Measurements from ENCODE around the gene TMEM109.
A peak's percentile ranks its signal among the peaks of the same experiment; 100 is the strongest.

Gene TMEM109

GRCh38 chr11:60923326-60923725 lies 9.4 kb downstream of the TMEM109 start:
- TF ChIP-seq REST (IDR thresholded peaks at IDR 0.05; ENCODE audit: low read depth), result no peak
- TF ChIP-seq NFIC (IDR thresholded peaks at IDR 0.05), result no peak
- TF ChIP-seq TAF1 (IDR thresholded peaks at IDR 0.05; ENCODE audit: low read depth), result no peak
- no peak for TF ChIP-seq ZBTB7A (IDR thresholded peaks at IDR 0.05; ENCODE audit: low read depth)
- TF ChIP-seq TCF12 (IDR thresholded peaks at IDR 0.05; ENCODE audit: low read depth), result no peak
- TF ChIP-seq, protein P1, sequence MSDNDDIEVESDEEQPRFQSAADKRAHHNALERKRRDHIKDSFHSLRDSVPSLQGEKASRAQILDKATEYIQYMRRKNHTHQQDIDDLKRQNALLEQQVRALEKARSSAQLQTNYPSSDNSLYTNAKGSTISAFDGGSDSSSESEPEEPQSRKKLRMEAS (IDR thresholded peaks at IDR 0.05), result no peak
- no peak for TF ChIP-seq YY1 (IDR thresholded peaks at IDR 0.05; ENCODE audit: low read depth)
- no peak for TF ChIP-seq EP300 (IDR thresholded peaks at IDR 0.05; ENCODE audit: borderline replicate concordance)
- TF ChIP-seq, protein P2, sequence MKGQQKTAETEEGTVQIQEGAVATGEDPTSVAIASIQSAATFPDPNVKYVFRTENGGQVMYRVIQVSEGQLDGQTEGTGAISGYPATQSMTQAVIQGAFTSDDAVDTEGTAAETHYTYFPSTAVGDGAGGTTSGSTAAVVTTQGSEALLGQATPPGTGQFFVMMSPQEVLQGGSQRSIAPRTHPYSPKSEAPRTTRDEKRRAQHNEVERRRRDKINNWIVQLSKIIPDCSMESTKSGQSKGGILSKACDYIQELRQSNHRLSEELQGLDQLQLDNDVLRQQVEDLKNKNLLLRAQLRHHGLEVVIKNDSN (IDR thresholded peaks at IDR 0.05), result no peak
- TF ChIP-seq CREB1 (IDR thresholded peaks at IDR 0.05; ENCODE audit: low read depth), result no peak
- no peak for TF ChIP-seq RAD21 (IDR thresholded peaks at IDR 0.05; ENCODE audit: low read depth)

- TF ChIP-seq REST (IDR thresholded peaks at IDR 0.05; ENCODE audit: low read depth) (no peak), EP300 (IDR thresholded peaks at IDR 0.05; ENCODE audit: borderline replicate concordance) (no peak), TEAD4 (IDR thresholded peaks at IDR 0.05) (no peak; the same call in 1 of the 2 replicates), CEBPB (IDR thresholded peaks at IDR 0.05) (no peak), TCF12 (IDR thresholded peaks at IDR 0.05; ENCODE audit: low read depth) (no peak), EGR1 (IDR thresholded peaks at IDR 0.05) (no peak), CREB1 (IDR thresholded peaks at IDR 0.05; ENCODE audit: low read depth) (no peak), ZBTB7A (IDR thresholded peaks at IDR 0.05; ENCODE audit: low read depth) (no peak), RAD21 (IDR thresholded peaks at IDR 0.05; ENCODE audit: low read depth) (no peak), YY1 (IDR thresholded peaks at IDR 0.05; ENCODE audit: low read depth) (no peak), FOXM1 (IDR thresholded peaks at IDR 0.05; ENCODE audit: borderline replicate concordance, low read depth) (no peak), NFIC (IDR thresholded peaks at IDR 0.05) (no peak), TAF1 (IDR thresholded peaks at IDR 0.05; ENCODE audit: low read depth) (no peak)
- TF ChIP-seq, protein P2 (IDR thresholded peaks at IDR 0.05), result no peak
- TF ChIP-seq, protein P1 (IDR thresholded peaks at IDR 0.05), result no peak
Measured at GRCh38 chr11:60923800-60924109, 9.8 kb downstream of the TMEM109 start.

DNA sequence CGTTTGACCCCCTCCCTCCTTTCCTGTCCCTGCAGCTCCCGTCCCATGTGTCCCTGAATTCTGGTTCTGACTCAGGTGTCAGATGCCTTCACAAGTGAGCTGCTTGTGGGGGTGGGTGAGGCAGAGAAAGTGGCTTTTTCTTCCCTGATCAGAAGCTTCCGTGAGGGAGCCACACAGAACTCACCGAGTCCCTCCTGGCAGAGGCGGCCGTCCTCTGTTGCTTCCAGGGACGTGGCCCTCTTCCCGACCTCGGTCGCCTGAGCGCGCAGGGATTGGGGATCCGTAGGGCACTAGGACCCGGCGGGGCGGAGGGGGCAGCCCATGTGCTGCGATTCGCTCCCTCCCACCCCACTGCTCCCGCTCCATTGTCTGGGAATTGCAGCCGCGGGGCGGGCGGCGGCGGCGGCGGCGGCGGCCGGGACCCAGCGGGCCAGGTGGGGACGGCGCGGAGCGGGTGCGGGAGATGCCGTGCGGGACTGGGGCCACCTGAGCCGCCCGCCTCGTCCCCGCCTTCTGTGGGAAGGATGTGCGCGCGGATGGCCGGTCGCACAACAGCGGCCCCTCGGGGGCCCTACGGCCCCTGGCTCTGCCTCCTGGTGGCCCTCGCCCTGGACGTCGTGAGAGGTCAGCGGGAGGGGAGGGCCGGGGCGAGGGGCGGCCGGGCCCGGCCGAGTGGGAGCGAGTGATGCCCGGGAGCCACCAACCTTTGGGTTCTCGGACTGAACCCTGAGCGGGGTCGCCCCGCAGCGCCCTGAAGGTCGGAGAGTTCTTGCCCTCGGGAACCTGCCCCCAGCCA lies 10.3 kb downstream of the TMEM109 start, which contains the start of gene TMEM132A:
TSS of gene TMEM132A (plus strand) at position 351 of the 796 bp plus-strand sequence. CDS start at position 525, 174 bp downstream.
- no peak for TF ChIP-seq CREB1 (IDR thresholded peaks at IDR 0.05; ENCODE audit: low read depth)
- peak; percentile 49; the same call in 1 of the 2 replicates for TF ChIP-seq EP300 (IDR thresholded peaks at IDR 0.05; ENCODE audit: borderline replicate concordance)
- TF ChIP-seq REST (IDR thresholded peaks at IDR 0.05; ENCODE audit: low read depth), result no peak
- no peak for TF ChIP-seq CEBPB (IDR thresholded peaks at IDR 0.05)
- TF ChIP-seq, protein P2 (IDR thresholded peaks at IDR 0.05), result peak; percentile 82
- 0 out of 2 replicates have a peak, but pooled peaks have one; percentile 44 for TF ChIP-seq TAF1 (IDR thresholded peaks at IDR 0.05; ENCODE audit: low read depth)
- no peak; the same call in 1 of the 2 replicates for TF ChIP-seq RAD21 (IDR thresholded peaks at IDR 0.05; ENCODE audit: low read depth)
- TF ChIP-seq ZBTB7A (IDR thresholded peaks at IDR 0.05; ENCODE audit: low read depth), result peak; percentile 84
- TF ChIP-seq YY1 (IDR thresholded peaks at IDR 0.05; ENCODE audit: low read depth), result 0 out of 2 replicates have a peak, but pooled peaks have one; percentile 26
- no peak for TF ChIP-seq NFIC (IDR thresholded peaks at IDR 0.05)
- TF ChIP-seq, protein P1 (IDR thresholded peaks at IDR 0.05), result peak; percentile 95
- TF ChIP-seq FOXM1 (IDR thresholded peaks at IDR 0.05; ENCODE audit: borderline replicate concordance, low read depth), result no peak
- peak; percentile 19; the same call in 1 of the 2 replicates for TF ChIP-seq TCF12 (IDR thresholded peaks at IDR 0.05; ENCODE audit: low read depth)
- no peak for TF ChIP-seq EGR1 (IDR thresholded peaks at IDR 0.05)
- TF ChIP-seq TEAD4 (IDR thresholded peaks at IDR 0.05), result 0 out of 2 replicates have a peak, but pooled peaks have one; percentile 11
